HepG2 (cell line): Measurements from ENCODE around the gene PLCL1. TPM values are rescaled to one million over a fixed set of nuclear protein-coding genes. Genes with fewer than 3 reads are reported as not detected.

ENCODE experiments used
- ATAC-seq: fragments of 200-7000 bp; cut with Tn5 transposase; 3 replicates; pipeline ENCODE4 v1.9.1; 2020; ENCODE audit warnings: mild to moderate bottlenecking, moderate library complexity
- BruUV-seq: library from RNA; stranded (reverse); fragments of 400-500 nt; replicated peaks from 2 replicates; lab custom pipeline; 2021; lab: Mats Ljungman, UMichigan
- CTCF ChIA-PET: fragments of 300-600 bp; formaldehyde crosslinking; extraction: SDS; loops from one replicate; lab custom pipeline; 2021; ENCODE audit warnings: low total read pairs, inconsistent platforms, low intra/inter-chr PET ratio; lab: Yijun Ruan, JAX
- POLR2A ChIA-PET: fragments of 350-600 bp; sonication (Branson Sonifier 250); formaldehyde crosslinking; loops from one replicate; lab custom pipeline; 2020; ENCODE audit warnings: antibody characterized with exemption, inconsistent platforms; lab: Yijun Ruan, JAX
- DNase-seq: peaks from one replicate; pipeline ENCODE4 v3.0.0-alpha.2; 2015; ENCODE audit warnings: low spot score
- FAIRE-seq: peaks from 3 replicates; lab custom pipeline; 2011; peaks lifted over from hg19 to GRCh38; lab: Jason Lieb, UNC
- H2AFZ ChIP-seq: one replicate; pipeline ENCODE4 v1.6.1; 2011; ENCODE audit warnings: low read length, inconsistent platforms
- H3K27ac ChIP-seq: fragments of 300-600 bp; 3 replicates; pipeline ENCODE4 v1.8.0; 2011; ENCODE audit warnings: mixed run types, mild to moderate bottlenecking, mixed read lengths, low read length, inconsistent platforms; ENCODE audit not compliant: insufficient read depth; ENCODE audit errors: extremely low read length
- H3K27me3 ChIP-seq, 2 experiments: fragments of 200-600 bp in 1 of 2; 2 replicates in 1 of 2; 3 replicates in 1 of 2; pipeline versions ENCODE4 v1.6.0 to v1.8.0; 2011; ENCODE audit warnings: low read length in 2 of 2, mild to moderate bottlenecking in 2 of 2, moderate library complexity in 2 of 2, inconsistent platforms in 1 of 2; ENCODE audit not compliant: insufficient read depth in 2 of 2, control insufficient read depth in 1 of 2
- H3K36me3 ChIP-seq, 2 experiments: fragments of 200-600 bp in 1 of 2; replicated peaks in 1 of 2; 2 replicates in 1 of 2; 3 replicates in 1 of 2; pipeline versions ENCODE4 v1.5.1 to v1.8.0; 2011; ENCODE audit warnings: low read length in 2 of 2, inconsistent platforms in 1 of 2; ENCODE audit not compliant: insufficient read depth in 2 of 2, control insufficient read depth in 1 of 2
- H3K4me1 ChIP-seq: 2 replicates; pipeline ENCODE4 v1.5.1; 2012; ENCODE audit warnings: low read length, inconsistent platforms; ENCODE audit not compliant: insufficient read depth
- H3K4me2 ChIP-seq: 2 replicates; pipeline ENCODE4 v1.6.0; 2011; ENCODE audit warnings: low read depth, low read length, inconsistent platforms
- H3K4me3 ChIP-seq, 3 experiments: fragments of 200-600 bp in 1 of 3; sonication (generic), shearing (Covaris generic) in 1 of 3; replicated peaks in 1 of 3; 2 replicates each; pipeline ENCODE4 v1.5.1; 2011 to 2016; ENCODE audit warnings: low read length in 3 of 3, inconsistent platforms in 2 of 3, low read depth in 2 of 3, mild to moderate bottlenecking in 2 of 3, control low read depth in 1 of 3, mixed read lengths in 1 of 3; ENCODE audit not compliant: insufficient read depth in 1 of 3
- H3K79me2 ChIP-seq: one replicate; pipeline ENCODE4 v1.6.1; 2011; ENCODE audit warnings: low read length, inconsistent platforms; ENCODE audit not compliant: insufficient read depth
- H3K9ac ChIP-seq: 2 replicates; pipeline ENCODE4 v1.6.0; 2011; ENCODE audit warnings: mild to moderate bottlenecking, low read depth, low read length, inconsistent platforms; ENCODE audit not compliant: insufficient read depth
- H3K9me3 ChIP-seq: 2 replicates; pipeline ENCODE4 v1.5.1; 2012; ENCODE audit warnings: mild to moderate bottlenecking, low read length
- H4K20me1 ChIP-seq: 2 replicates; pipeline ENCODE4 v1.6.0; 2011; ENCODE audit warnings: inconsistent platforms, mild to moderate bottlenecking, low read length, moderate library complexity; ENCODE audit not compliant: insufficient read depth
- AGO2 ChIP-seq: fragments of 200-400 bp; formaldehyde crosslinking; optimal IDR thresholded peaks from 2 replicates; pipeline ENCODE3; 2017; ENCODE audit warnings: mild to moderate bottlenecking, low read depth, low read length, moderate library complexity
- AHDC1 ChIP-seq: sonication (generic); formaldehyde crosslinking; IDR thresholded peaks from 2 replicates; pipeline ENCODE4 v1.5.1; 2020; ENCODE audit warnings: mild to moderate bottlenecking, missing genetic modification reagents, borderline replicate concordance
- ATAD3A ChIP-seq: sonication (generic); formaldehyde crosslinking; IDR thresholded peaks from 2 replicates; pipeline ENCODE4 v1.4.0; 2020; ENCODE audit warnings: missing genetic modification reagents
- HDAC1 ChIP-seq: sonication (generic); formaldehyde crosslinking; IDR thresholded peaks from 2 replicates; pipeline ENCODE4 v1.5.1; 2020; ENCODE audit warnings: mild to moderate bottlenecking, missing genetic modification reagents
- HOXA5 ChIP-seq: sonication (generic); formaldehyde crosslinking; IDR thresholded peaks from 2 replicates; pipeline ENCODE4 v1.4.0; 2020; ENCODE audit warnings: missing genetic modification reagents
- JUND ChIP-seq: sonication (generic); formaldehyde crosslinking; IDR thresholded peaks from 2 replicates; pipeline ENCODE4 v1.8.0; 2022; ENCODE audit warnings: mild to moderate bottlenecking, missing genetic modification reagents
- NBN ChIP-seq: fragments of 450-650 bp; conservative IDR thresholded peaks from 2 replicates; pipeline ENCODE4 v1.6.1; 2017
- NFE2 ChIP-seq: sonication (generic); formaldehyde crosslinking; IDR thresholded peaks from 2 replicates; pipeline ENCODE4 v1.4.0; 2020; ENCODE audit warnings: missing genetic modification reagents
- NR3C1 ChIP-seq: sonication (generic); formaldehyde crosslinking; IDR thresholded peaks from 2 replicates; pipeline ENCODE4 v1.4.0; 2020; ENCODE audit warnings: missing genetic modification reagents
- PHF8 ChIP-seq: sonication (generic); formaldehyde crosslinking; IDR thresholded peaks from 2 replicates; pipeline ENCODE4 v1.5.0; 2020; ENCODE audit warnings: missing genetic modification reagents
- SUZ12 ChIP-seq: fragments of 150-350 bp; IDR thresholded peaks from 2 replicates; pipeline ENCODE4 v1.6.1; 2014; ENCODE audit warnings: low read depth, low read length
- U2AF1 ChIP-seq: fragments of 200-400 bp; formaldehyde crosslinking; optimal IDR thresholded peaks from 2 replicates; pipeline ENCODE3; 2017; ENCODE audit warnings: mild to moderate bottlenecking, low read depth, low read length
- ZNF207 ChIP-seq: fragments of 450-650 bp; IDR thresholded peaks from 2 replicates; pipeline ENCODE4 v1.6.1; 2016; ENCODE audit warnings: antibody characterized with exemption, borderline replicate concordance
- ZNF546 ChIP-seq: sonication (generic); formaldehyde crosslinking; conservative IDR thresholded peaks from 2 replicates; pipeline ENCODE4 v1.8.1; 2023; ENCODE audit warnings: mild to moderate bottlenecking, missing genetic modification reagents
- ZSCAN29 ChIP-seq: sonication (generic); formaldehyde crosslinking; conservative IDR thresholded peaks from 2 replicates; pipeline ENCODE4 v1.4.0; 2020; ENCODE audit warnings: mild to moderate bottlenecking, missing genetic modification reagents
- WGBS: methylation state at CpG from one replicate; pipeline ENCODE4 v1.1.6; 2017; ENCODE audit warnings: low lambda C conversion rate; 5-methylcytosine and 5-hydroxymethylcytosine counted together
- in situ Hi-C: cut with HindIII; loops from 2 replicates; pipeline ENCODE4 v1.10.0; 2017; ENCODE audit warnings: low pct_unique_long_range_greater_than_20kb; ENCODE audit not compliant: extremely low pct_ligation_motif_present
- intact Hi-C: fragments of 100-400 bp; cut with micrococcal nuclease; formaldehyde crosslinking; loops from one replicate; pipeline ENCODE4 v1.10.0; 2022; ENCODE audit not compliant: unreplicated experiment
- polyA plus RNA-seq, 8 experiments: library from polyadenylated mRNA; depleted of rRNA in 3 of 8; stranded (reverse) in 7 of 8; unstranded in 1 of 8; fragments of >200 nt; fragmentation: Illumina TruSeq in 4 of 8; extraction: Trizol in 4 of 8; gene quantifications; 2 replicates each; pipeline versions ENCODE4 v1.2.1 to v1.2.3, GENCODE V29; 2011 to 2016; ENCODE audit warnings: low read depth in 4 of 8, missing spikeins in 1 of 8, mixed read lengths in 1 of 8; ENCODE audit not compliant: insufficient read depth in 1 of 8
- total RNA-seq, 5 experiments: library from RNA; depleted of rRNA; stranded (reverse); fragments of >200 nt; fragmentation: Illumina TruSeq; extraction: Trizol; gene quantifications; 2 replicates each; pipeline ENCODE4 v1.2.3, GENCODE V29; 2016; ENCODE audit warnings: low read depth in 1 of 5
- TF ChIP-seq, protein P1 (sequence below): sonication (generic); formaldehyde crosslinking; conservative IDR thresholded peaks from 2 replicates; pipeline ENCODE4 v1.5.0; 2020; ENCODE audit warnings: missing genetic modification reagents

The PLCL1 gene
- total and polyA plus RNA-seq, 2 of the 13 experiments (the other 11 are each of a cell fraction or from before 2014, with no cell fraction given), result not detected

GRCh38 chr2:197869501-197870111 is 65.2 kb downstream of the PLCL1 start:
- no peaks in the 10 kb centered on the region for H3K4me1 ChIP-seq
- H3K36me3 ChIP-seq, result no peaks in the 10 kb centered on the region
- in situ Hi-C loops (no loop called here), intact Hi-C loops (no loop called here)
- ATAC-seq (no peak), DNase-seq (no peak)
- H3K4me3 ChIP-seq, result no peak overlapping the region
- H2AFZ ChIP-seq, result no peak overlapping the region
- H3K27ac ChIP-seq, result no peak overlapping the region
- TF ChIP-seq JUND (CRISPR knock-in tag), result no peak
- TF ChIP-seq NBN, result no peak
- TF ChIP-seq ATAD3A (CRISPR knock-in tag), result no peak
- TF ChIP-seq ZSCAN29 (CRISPR knock-in tag), result no peak
- TF ChIP-seq HOXA5 (CRISPR knock-in tag), result no peak
- no peak for TF ChIP-seq PHF8 (CRISPR knock-in tag)
- TF ChIP-seq HDAC1, result no peak
- TF ChIP-seq ZNF207, result no peak
- no peak for TF ChIP-seq U2AF1
- no peak for TF ChIP-seq AHDC1 (CRISPR knock-in tag)
- TF ChIP-seq ZNF546, result no peak
- TF ChIP-seq SUZ12, result no peak
- TF ChIP-seq, protein P1, sequence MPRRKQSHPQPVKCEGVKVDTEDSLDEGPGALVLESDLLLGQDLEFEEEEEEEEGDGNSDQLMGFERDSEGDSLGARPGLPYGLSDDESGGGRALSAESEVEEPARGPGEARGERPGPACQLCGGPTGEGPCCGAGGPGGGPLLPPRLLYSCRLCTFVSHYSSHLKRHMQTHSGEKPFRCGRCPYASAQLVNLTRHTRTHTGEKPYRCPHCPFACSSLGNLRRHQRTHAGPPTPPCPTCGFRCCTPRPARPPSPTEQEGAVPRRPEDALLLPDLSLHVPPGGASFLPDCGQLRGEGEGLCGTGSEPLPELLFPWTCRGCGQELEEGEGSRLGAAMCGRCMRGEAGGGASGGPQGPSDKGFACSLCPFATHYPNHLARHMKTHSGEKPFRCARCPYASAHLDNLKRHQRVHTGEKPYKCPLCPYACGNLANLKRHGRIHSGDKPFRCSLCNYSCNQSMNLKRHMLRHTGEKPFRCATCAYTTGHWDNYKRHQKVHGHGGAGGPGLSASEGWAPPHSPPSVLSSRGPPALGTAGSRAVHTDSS (CRISPR knock-in tag), result no peak
- TF ChIP-seq NFE2, result no peak
- no peak for TF ChIP-seq NR3C1 (CRISPR knock-in tag)
- no peak for TF ChIP-seq AGO2
- TF ChIP-seq, all 625 proteins: peak for 0
- no peak overlapping the region for H3K4me2 ChIP-seq
- H3K79me2 ChIP-seq, result no peaks in the 10 kb centered on the region
- no peaks in the 10 kb centered on the region for H3K27me3 ChIP-seq
- 23% methylated on average over 8 of the region's 8 CpGs for WGBS
- no peak overlapping the region for H3K9ac ChIP-seq
- no peak for FAIRE-seq
- CTCF ChIA-PET, result no interaction called here
- POLR2A ChIA-PET, result no interaction called here
- BruUV-seq, result no TSS peak
- H3K9me3 ChIP-seq, result no peaks in the 10 kb centered on the region
- H4K20me1 ChIP-seq, result no peaks in the 10 kb centered on the region
